ENCODE measurements around the gene DCHS1. TPM values are rescaled to one million over a fixed set of nuclear protein-coding genes. Genes with fewer than 3 reads are reported as not detected.

The DCHS1 gene
- total RNA-seq, 1 donor from 2014 or later = 61.4 TPM

DNA sequence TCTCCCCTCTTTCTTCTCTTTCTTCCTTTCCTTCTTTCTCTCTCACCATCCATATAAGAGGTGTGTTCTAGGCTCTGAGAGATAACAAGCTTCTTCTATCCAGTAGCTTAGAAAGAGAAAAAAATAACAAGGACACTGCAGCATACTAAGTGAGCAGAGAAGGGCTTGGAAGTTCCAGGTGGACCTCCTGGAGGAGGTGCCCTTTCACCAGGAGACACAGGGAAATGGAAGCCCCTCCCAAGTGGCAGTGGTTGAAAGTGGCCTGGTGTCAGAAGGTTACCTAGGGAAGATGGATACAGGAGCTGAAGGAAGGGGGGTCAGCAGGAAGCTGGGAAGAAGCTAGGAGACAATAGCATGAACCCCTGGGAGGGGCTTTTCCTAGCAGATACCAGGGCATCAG is 5.5 kb downstream of the DCHS1 start:
- no peaks in the 10 kb centered on the region for H3K36me3 Mint-ChIP-seq (ENCODE audit: insufficient read depth)
- no peaks in the 10 kb centered on the region for H3K9me3 Mint-ChIP-seq (ENCODE audit: low read depth)
- H3K27me3 Mint-ChIP-seq = no peaks in the 10 kb centered on the region
- H3K4me3 Mint-ChIP-seq (ENCODE audit: low read depth) = no peak overlapping the region
- TF ChIP-seq, protein P1, sequence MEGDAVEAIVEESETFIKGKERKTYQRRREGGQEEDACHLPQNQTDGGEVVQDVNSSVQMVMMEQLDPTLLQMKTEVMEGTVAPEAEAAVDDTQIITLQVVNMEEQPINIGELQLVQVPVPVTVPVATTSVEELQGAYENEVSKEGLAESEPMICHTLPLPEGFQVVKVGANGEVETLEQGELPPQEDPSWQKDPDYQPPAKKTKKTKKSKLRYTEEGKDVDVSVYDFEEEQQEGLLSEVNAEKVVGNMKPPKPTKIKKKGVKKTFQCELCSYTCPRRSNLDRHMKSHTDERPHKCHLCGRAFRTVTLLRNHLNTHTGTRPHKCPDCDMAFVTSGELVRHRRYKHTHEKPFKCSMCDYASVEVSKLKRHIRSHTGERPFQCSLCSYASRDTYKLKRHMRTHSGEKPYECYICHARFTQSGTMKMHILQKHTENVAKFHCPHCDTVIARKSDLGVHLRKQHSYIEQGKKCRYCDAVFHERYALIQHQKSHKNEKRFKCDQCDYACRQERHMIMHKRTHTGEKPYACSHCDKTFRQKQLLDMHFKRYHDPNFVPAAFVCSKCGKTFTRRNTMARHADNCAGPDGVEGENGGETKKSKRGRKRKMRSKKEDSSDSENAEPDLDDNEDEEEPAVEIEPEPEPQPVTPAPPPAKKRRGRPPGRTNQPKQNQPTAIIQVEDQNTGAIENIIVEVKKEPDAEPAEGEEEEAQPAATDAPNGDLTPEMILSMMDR (IDR thresholded peaks at IDR 0.05; ENCODE audit: unreplicated experiment) = no peak
- DNase-seq (ENCODE audit: low spot score, unreplicated experiment) = no peak
- H3K4me1 Mint-ChIP-seq (ENCODE audit: low read depth) = peaks cover 8% of the 10 kb centered on the region
- no peak overlapping the region for H3K27ac Mint-ChIP-seq

DNA sequence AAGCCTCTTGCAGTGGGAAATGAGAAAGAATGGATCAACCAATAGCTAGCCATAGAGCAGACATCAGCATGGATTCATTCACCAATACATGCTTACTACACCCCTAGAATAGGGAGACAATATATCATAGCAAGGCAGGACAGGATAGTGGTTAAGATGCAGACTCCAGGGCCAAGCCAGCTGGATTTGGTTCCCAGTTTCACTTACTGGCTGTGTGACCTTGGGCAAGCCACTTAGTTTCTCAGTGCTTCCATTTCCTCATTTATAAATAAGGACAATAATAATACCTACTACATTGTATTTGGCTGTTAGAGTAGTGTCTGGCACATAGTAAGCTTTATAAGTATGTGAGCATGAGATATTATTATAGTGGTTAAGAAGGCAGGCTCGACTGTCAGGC is 7.1 kb downstream of the DCHS1 start:
- TF ChIP-seq, protein P1 (IDR thresholded peaks at IDR 0.05; ENCODE audit: unreplicated experiment) = no peak
- no peak overlapping the region for H3K4me3 Mint-ChIP-seq (ENCODE audit: low read depth)
- no peaks in the 10 kb centered on the region for H3K36me3 Mint-ChIP-seq (ENCODE audit: insufficient read depth)
- H3K4me1 Mint-ChIP-seq (ENCODE audit: low read depth) = peaks cover 9% of the 10 kb centered on the region
- H3K27ac Mint-ChIP-seq = no peak overlapping the region
- H3K27me3 Mint-ChIP-seq = no peaks in the 10 kb centered on the region
- DNase-seq (ENCODE audit: low spot score, unreplicated experiment) = no peak
- H3K9me3 Mint-ChIP-seq (ENCODE audit: low read depth) = no peaks in the 10 kb centered on the region

GRCh38 chr11:6647836-6648235 is 7.8 kb downstream of the DCHS1 start:
- no peaks in the 10 kb centered on the region for H3K9me3 Mint-ChIP-seq (ENCODE audit: low read depth)
- peaks cover 9% of the 10 kb centered on the region for H3K4me1 Mint-ChIP-seq (ENCODE audit: low read depth)
- H3K4me3 Mint-ChIP-seq (ENCODE audit: low read depth) = no peak overlapping the region
- TF ChIP-seq, protein P1 (IDR thresholded peaks at IDR 0.05; ENCODE audit: unreplicated experiment) = no peak
- no peaks in the 10 kb centered on the region for H3K27me3 Mint-ChIP-seq
- H3K36me3 Mint-ChIP-seq (ENCODE audit: insufficient read depth) = no peaks in the 10 kb centered on the region
- H3K27ac Mint-ChIP-seq = no peak overlapping the region
- no peak for DNase-seq (ENCODE audit: low spot score, unreplicated experiment)

DNA sequence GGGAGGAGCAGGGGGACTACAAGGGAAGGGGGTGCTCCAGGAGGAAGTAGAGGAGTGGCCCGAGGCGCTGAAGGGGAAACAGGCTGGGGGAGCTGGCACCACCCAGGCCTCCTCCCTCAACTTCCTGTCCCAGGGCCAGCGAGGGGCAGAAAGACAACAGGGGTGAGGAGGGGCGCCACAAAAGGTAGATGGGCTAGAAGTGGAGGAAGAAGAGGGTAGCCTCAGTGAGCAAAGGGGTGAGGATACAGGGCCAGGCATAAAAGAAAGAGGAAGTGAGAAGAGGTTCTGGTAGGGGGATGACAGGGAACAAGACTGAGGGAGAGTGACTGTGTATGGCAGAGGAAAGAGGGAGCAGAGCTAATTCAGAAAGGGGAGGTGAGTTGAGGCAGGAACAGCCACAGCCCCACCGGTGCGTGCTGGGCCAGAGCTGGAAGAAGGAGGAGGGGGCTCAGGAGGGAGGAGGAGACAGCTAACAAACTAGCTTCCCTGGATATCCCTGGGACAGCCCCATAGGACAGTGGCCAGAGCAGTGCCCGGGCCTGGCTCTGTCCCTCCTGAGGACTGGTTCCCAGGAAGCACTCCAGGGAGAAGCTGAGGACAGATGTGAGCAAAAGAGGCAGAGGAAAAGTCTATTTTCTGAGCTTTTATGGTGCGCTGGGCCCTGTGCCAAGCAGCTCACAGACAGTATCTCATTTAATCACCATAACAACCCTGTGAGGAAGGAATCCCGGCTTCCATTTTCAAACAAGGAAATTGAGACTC is 8.5 kb downstream of the DCHS1 start:
- Mint-ChIP-seq H3K27me3 (no peaks in the 10 kb centered on the region), H3K27ac (no peak overlapping the region), H3K4me1 (ENCODE audit: low read depth) (peaks cover 9% of the 10 kb centered on the region), H3K9me3 (ENCODE audit: low read depth) (no peaks in the 10 kb centered on the region), H3K36me3 (ENCODE audit: insufficient read depth) (no peaks in the 10 kb centered on the region), H3K4me3 (ENCODE audit: low read depth) (no peak overlapping the region)
- no peak for DNase-seq (ENCODE audit: low spot score, unreplicated experiment)
- TF ChIP-seq, protein P1 (IDR thresholded peaks at IDR 0.05; ENCODE audit: unreplicated experiment) = no peak

DNA sequence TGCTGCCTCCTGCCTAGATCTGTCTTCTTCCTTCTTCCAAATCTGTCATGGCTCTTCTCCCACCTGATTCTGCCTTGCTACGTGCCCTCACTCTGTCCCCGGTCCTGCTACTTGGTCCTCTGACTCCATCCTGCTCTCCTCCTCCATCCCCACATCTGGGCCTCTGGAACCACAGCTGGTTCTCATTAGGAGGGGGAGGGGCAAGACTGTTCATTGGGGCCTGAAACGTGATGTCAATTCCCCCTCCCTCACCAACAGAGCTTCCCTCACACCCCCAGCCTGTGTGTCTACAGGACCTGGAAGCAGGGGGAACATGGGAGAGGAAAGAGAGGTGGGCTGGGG is 9.1 kb downstream of the DCHS1 start:
- Mint-ChIP-seq H3K4me3 (ENCODE audit: low read depth) (no peak overlapping the region), H3K27ac (no peak overlapping the region)

More for the DNA sequence above, 9.1 kb downstream of the DCHS1 start:
- Mint-ChIP-seq H3K4me1 (ENCODE audit: low read depth) (peaks cover 9% of the 10 kb centered on the region), H3K9me3 (ENCODE audit: low read depth) (no peaks in the 10 kb centered on the region), H3K27me3 (no peaks in the 10 kb centered on the region), H3K36me3 (ENCODE audit: insufficient read depth) (no peaks in the 10 kb centered on the region)
- DNase-seq (ENCODE audit: low spot score, unreplicated experiment) = no peak
- TF ChIP-seq, protein P1 (IDR thresholded peaks at IDR 0.05; ENCODE audit: unreplicated experiment) = no peak

All from progenitor cell of endocrine pancreas (in vitro differentiated cells).